ENCODE measurements around the gene CD300H.
"Not testable (repeated sequence)": the region's sequence is repeated elsewhere in the genome, so short reads cannot be mapped to it uniquely, and the experiment has no call there.

Gene CD300H

DNA sequence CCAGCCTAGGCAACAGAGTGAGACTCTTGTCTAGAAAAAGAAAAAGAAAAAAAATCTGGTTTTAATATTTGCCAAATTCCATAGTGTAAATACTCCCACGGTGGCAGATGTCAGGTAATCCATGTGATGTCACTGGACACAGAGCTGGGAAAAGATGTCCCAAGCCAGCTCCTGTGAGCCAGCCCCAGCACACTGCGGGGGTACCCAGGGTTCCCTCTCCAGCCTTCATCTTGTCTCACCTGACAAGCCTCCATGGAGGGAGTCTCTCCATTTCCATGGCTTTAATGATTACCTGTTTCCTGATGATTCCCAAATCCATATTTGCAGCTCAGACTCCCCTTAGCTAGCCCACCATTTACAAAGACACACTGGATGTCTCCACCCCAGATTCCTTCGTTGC is 40.6 kb downstream of the CD300H start:
- no peak for DNase-seq (ENCODE audit: low spot score)

DNA sequence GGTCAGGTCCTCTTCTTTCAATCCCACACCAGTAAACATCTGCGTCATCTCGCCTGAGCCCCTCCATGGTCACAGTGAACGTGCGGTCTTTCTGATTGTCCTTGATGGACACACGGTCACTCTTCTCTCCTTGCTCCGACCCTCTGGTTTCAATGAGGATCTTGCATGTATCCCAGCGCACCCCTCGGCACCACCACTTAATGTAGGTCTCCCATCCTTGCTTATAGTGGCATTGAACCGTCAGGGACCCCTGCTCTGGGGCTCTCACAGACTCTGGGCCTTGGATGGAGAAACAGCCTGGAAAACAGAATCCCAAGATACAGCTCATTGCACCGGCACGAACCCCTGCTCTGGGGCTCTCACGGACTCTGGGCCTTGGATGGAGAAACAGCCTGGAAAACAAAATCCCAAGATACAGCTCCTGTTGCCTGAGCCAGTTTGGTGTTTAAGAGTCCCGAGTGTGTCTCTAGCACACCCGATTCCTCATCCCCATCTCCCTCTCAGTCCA is 41.5 kb downstream of the CD300H start:
- DNase-seq (ENCODE audit: low spot score), result no peak

- no peak for DNase-seq (ENCODE audit: low spot score)
Measured at GRCh38 chr17:74525465-74525725, 41.9 kb downstream of the CD300H start.

DNA sequence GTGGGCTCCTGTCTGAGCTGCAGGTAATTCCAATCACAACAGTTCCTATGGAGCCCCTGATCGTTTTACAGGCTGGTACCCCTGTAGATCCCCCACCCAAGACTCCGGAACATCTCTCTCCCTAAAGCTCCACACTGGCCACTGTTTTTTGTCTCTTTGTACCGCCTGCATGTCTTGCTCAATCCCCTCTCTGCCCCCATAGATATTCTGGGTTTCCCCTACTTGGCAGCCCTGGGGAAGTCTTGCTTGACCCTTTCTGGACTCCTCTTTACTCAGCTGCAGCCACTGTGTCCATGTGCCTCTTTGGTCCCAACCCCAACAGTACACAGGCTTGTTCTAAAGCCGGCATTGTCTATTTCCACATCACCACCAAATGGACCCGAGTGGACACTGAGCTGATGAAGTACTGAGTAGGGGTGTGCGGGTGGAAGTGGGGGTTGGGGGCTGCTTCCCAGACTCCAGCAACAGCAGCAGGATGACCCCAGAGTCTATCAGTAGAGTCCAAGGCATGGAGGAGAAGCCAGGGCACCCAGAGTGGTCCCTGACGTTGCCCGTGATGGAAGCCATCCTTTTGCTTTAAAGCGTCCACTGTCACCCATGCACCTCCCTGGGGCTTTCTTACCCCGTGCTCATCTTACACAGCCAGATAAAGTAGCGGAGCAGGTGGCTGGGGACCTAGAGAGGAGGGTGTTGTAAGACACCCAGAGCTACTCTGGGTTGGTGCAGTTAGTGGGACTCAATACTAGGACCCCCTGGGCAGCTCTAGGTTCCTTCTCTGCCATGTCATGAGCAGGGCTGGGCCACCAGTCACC is 42.5 kb downstream of the CD300H start:
- no peak for DNase-seq (ENCODE audit: low spot score)

DNA sequence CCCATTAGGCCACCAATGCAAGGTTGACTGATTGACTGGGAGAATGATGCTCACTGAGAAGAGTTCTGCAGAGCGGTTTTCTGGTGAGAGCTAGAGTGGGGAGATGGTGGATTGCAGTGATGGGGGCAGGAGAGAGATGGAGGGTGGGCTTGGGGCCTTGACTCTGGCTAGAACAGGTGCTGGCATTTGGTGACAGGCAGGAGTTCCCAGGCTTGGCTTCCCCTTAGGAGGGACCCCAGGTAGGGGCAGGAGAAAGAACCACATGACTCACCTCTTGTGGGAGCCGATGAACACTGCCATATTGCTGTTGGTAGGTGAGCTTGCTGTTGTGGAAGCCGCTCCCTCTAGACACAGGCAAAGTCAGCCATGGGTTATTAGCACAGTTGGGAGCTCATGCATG is 44.0 kb downstream of the CD300H start:
- no peak for DNase-seq (ENCODE audit: low spot score)

DNA sequence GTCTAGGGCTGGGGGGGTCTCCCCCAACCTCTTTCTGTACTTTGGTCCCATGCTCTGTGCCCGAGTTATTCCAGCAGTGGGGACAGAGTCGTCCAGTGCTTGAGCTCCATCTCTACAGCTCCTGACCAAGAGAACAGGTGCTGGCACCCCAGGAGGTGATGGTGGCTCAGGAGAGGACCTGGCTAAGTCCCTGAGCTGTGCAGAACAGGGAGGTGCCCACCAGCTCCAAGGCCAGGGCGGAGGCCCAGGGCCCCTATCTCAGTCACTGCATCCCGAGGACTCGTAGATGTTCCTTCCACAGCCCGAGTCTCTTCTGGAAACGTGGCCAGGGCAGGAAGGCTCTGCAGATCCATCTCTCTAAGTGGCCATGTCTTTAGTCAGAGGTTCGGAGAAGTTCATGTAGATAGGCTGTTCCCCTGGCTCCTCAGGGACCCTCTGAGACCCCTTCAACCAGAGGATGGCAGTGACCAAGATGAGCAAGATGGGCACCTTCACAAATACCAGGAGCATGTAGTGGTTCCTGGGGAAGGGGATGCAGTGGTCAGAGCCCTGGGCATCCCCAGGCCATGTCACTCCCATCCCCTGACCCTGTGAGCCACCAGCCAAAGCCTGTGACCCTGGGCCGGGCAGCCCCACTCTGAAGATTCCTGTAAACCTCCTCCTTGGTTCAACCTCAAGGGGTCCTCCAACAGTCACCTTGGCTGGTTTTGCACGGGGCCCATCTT is 44.8 kb downstream of the CD300H start:
- no peak for DNase-seq (ENCODE audit: low spot score)

DNA sequence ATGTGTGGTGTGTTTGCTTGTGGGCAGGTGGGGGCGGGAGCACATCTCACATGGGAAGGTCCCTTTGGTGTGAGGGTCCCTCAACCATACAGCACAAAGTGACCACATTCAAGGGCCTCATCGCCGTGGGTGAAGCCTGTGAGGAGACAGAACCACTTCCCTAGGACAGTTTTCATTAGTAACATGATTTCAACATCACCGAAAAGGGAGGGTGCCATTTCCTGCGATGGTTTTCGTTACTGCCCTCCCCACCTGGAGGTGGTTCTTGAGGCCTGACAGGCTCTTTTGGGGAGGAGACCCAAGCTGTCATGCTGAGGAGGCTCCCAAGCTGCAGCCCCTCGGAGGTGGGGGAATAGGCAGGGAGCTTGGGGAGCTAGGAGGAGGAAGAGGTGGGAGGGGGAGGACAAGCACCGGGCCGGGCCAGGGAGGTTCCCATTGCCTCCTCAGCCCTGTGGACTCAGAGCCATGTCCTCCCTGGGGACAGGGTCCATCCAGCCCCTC is 45.6 kb downstream of the CD300H start:
- no peak for DNase-seq (ENCODE audit: low spot score)

DNA sequence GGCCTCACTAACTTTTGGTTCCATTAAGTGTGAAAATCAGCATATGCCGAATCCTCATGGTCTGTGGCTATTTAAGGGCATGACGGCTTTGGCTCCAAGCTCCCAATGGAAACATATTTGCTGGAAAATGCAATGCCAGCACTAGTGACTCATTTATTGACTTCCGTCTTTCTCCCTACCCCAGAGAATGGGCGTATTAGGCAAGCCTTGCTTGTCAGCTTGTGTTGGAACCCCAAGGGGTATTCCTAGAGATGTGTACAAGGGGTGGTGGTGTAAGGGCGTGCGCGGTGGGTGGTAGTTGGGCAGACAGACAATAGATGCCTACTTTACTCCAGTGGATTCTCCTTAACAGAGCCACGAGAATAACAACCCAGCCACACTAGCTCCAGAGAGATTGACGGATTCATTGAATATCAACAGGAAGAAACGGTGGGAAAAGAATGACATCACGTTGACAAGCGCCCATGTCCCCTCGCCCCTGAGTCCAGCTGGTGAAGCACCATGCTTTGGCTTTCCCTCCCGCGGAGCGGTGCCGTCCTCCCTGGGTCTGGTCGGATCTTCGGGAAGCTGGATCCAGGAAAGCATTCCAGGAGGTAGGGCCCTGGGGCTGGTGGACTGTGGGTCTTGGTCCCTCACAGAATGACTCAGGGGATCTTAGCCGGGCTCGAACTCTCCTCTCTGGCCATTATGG is 46.4 kb downstream of the CD300H start:
- no peak for DNase-seq (ENCODE audit: low spot score)

DNA sequence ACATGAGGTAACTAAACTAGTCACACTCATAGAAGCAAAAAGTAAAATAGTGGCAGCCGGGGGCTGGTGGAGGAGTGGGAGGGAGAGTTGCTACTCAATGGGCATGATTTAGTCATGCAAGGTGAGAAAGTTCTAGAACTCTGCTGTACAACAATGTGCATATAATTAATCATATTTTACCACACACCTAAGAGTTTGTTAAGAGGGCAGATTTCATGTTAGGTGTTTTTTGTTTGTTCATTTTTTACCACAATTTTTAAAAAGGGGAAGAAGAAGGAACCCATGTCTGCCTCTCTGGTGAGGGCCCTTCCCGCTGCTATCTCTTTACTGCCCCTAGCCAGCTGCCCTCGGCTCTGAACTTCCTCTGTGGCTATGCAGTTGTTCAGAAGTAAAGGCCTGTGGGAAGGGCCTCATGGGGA is 47.3 kb downstream of the CD300H start:
- DNase-seq (ENCODE audit: low spot score), result no peak

DNA sequence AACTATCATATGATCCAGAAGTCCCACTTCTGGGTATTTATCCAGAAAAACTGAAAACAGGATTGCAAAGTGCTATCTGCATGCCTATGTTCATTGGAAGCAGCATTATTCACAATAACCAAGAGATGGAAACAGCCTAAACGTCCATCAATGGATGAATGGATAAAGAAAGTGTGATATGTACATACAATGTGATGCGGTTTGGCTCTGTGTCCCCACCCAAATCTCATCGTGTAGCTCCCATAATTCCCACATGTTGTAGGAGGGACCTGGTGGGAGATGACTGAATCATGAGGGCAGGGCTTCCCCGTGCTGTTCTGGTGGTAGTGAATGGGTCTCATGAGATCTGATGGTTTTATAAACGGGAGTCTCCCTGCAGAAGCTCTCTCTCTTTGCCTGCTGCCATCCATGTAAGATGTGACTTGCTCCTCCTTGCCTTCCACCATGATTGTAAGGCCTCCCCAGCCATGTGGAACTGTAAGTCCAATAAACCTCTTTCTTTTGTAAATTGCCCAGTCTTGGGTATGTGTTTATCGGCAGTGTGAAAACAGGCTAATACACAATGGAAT is 48.8 kb downstream of the CD300H start:
- not testable (repeated sequence) for DNase-seq (ENCODE audit: low spot score)

- no peak for DNase-seq (ENCODE audit: low spot score)
Measured at GRCh38 chr17:74516561-74517328, 50.6 kb downstream of the CD300H start.

- no peak for DNase-seq (ENCODE audit: low spot score)
Measured at GRCh38 chr17:74515941-74516340, 51.4 kb downstream of the CD300H start.

DNA sequence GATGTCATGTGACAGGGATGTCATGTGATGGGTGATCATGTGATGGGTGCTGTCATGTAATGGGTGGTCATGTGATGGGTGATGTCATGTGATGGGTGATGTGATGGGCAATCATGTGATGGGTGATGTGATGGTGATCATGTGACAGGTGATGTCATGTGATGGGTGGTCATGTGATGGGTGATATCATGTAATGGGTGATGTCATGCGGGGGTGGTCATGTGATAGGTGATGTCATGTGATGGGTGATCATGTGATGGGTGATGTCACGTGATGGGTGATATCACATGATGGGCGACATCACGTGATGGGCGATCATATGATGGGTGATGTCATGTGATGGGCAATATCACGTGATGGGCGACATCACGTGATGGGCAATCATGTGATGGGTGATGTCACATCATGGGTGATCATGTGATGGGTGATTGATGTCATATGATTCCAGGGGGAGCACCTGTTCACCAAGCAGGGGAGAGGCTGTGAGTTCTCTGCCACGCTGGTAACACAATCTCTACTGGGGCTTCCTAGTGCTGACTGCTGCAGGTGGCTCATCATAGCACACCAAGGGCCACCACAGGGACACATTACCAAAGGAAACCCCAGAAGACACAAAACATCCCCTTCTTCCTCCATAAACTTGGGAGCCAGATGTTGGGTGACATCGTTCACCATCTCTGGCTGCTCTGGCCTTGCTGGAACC is 52.5 kb downstream of the CD300H start:
- DNase-seq (ENCODE audit: low spot score), result no peak

DNA sequence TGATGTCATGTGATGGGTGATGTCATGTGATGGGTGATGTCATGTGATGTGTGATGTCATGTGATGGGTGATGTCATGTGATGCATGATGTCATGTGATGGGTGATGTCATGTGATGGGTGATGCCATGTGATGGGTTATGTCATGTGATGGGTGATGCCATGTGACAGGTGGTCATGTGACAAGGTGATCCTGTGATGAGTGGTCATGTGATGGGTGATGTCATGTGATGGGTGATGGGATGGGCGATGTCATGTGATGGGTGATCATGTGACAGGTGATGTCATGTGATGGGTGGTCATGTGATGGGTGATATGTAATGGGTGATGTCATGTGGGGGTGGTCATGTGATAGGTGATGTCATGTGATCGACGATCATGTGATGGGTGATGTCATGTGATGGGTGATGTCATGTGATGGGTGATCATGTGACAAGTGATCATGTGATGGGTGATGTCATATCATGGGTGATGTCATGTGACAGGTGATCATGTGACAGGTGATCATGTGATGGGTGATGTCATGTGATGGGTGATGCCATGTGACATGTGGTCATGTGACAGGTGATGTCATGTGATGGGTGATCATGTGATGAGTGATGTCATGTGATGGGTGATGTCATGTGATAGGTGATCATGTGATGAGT is 53.2 kb downstream of the CD300H start:
- DNase-seq (ENCODE audit: low spot score), result no peak

DNA sequence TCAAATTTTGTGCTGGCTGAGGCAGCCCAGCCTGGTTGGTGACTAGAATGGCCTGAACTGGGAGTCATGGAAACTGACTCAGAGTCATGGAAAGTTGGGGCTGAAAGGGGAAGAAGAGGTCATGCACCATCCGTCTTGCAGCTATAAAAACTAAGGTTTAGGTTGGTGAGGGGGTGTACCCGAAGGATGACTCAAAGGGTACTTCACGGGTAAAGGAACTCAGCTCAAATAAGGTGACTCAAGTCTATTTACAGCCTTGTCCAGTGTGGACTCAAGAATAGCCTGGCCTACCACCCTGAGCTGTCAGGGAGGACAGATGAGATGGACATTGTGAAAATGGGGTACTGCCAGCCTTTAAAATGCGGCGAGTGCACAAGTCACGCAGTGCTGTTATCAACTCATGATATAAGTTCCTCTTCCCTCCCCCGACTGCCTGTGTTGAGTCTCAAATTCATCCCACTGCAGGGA is 54.7 kb downstream of the CD300H start:
- DNase-seq (ENCODE audit: low spot score), result no peak

DNA sequence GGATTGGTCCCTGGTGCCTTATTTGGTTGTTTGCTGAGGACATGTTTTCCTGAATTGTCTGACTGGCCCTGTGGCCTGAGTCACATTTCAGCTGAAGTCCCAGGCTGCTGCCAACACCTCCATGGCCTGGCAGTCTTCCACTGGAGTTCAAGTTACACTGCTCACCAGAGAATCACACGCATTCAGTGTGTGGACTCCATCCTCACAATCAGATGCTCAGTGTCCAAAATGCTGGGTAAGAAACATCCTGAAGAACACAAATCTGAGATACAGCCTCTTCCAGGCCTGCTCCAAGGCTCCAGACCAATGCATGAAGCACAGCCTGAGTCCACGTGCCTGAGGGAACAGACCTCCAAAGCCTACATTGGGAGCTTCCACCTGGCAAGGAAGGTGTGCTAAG is 55.3 kb downstream of the CD300H start:
- DNase-seq (ENCODE audit: low spot score), result no peak
